Lung (tissue), 12 donors: ENCODE data around the gene SEZ6L. TPM values are rescaled to one million over a fixed set of nuclear protein-coding genes. Genes with fewer than 3 reads are reported as not detected.

Experiments
- ATAC-seq: fragments of 200-7000 bp; cut with Tn5 transposase; one replicate; pipeline ENCODE4 v1.9.1; 2020; ENCODE audit warnings: moderate number of reproducible peaks; ENCODE audit not compliant: insufficient read depth, low FRiP score
- DNase-seq, 3 donors: peaks; one replicate each; pipeline ENCODE4 v3.0.0-alpha.2; 2013 to 2017
- H3K27ac ChIP-seq, 2 donors: one replicate each; pipeline ENCODE4 v1.5.1; 2013; ENCODE audit warnings: mild to moderate bottlenecking in 2 of 2, moderate library complexity in 2 of 2, control low read depth in 1 of 2, inconsistent platforms in 1 of 2, low read depth in 1 of 2, low read length in 1 of 2
- H3K27me3 ChIP-seq, 3 donors: one replicate each; pipeline ENCODE4 v1.5.1; 2013; ENCODE audit warnings: low read length in 2 of 3; ENCODE audit not compliant: control insufficient read depth in 3 of 3, insufficient read depth in 3 of 3
- H3K36me3 ChIP-seq, 4 donors: one replicate each; pipeline ENCODE4 v1.5.1; 2013; ENCODE audit warnings: low read length in 4 of 4, mild to moderate bottlenecking in 1 of 4, moderate library complexity in 1 of 4; ENCODE audit not compliant: control insufficient read depth in 4 of 4, insufficient read depth in 4 of 4
- H3K4me1 ChIP-seq, 5 donors: one replicate each; pipeline ENCODE4 v1.5.1; 2013; ENCODE audit warnings: low read length in 5 of 5, mild to moderate bottlenecking in 2 of 5, moderate library complexity in 1 of 5; ENCODE audit not compliant: control insufficient read depth in 5 of 5, insufficient read depth in 5 of 5
- H3K4me3 ChIP-seq: one replicate; pipeline ENCODE4 v1.5.1; 2013; ENCODE audit warnings: mild to moderate bottlenecking, control low read depth, moderate library complexity
- H3K9ac ChIP-seq, 2 donors: one replicate each; pipeline ENCODE4 v1.5.1; 2013; ENCODE audit warnings: low read length in 2 of 2, control low read depth in 1 of 2; ENCODE audit not compliant: insufficient read depth in 1 of 2
- H3K9me3 ChIP-seq, 4 donors: one replicate each; pipeline ENCODE4 v1.5.1; 2013; ENCODE audit warnings: low read length in 3 of 4, mild to moderate bottlenecking in 1 of 4, moderate library complexity in 1 of 4; ENCODE audit not compliant: control insufficient read depth in 4 of 4, insufficient read depth in 3 of 4
- CTCF ChIP-seq: IDR thresholded peaks from 2 replicates; pipeline ENCODE4 v1.5.1; 2012; ENCODE audit warnings: mild to moderate bottlenecking; ENCODE audit errors: control extremely low read depth, extremely low read depth
- WGBS, 2 donors: extraction: QIAGEN DNeasy Blood & Tissue Kit; methylation state at CpG; one replicate each; pipeline ENCODE4 v1.1.7; 2013; 5-methylcytosine and 5-hydroxymethylcytosine counted together
- polyA plus RNA-seq, 2 donors: library from polyadenylated mRNA; stranded (reverse); fragments of 200-250 nt; gene quantifications; one replicate each; pipeline ENCODE4 v1.2.1, GENCODE V29; 2013
- total RNA-seq, 2 donors: library from RNA; depleted of rRNA in 1 of 2; stranded (reverse); fragments of >200 nt in 1 of 2; gene quantifications; one replicate each; pipeline ENCODE4 v1.2.1, GENCODE V29; 2014 to 2021
- donor health status: control.
- donor health status: control.
- donor health status: Bipolar disorder and iron deficiency.
- donor health status: healthy.
- donor health status: DM: yes; HTN: yes; CAD: no.

SEZ6L gene
- total and polyA plus RNA-seq, 4 donors: 0.02 to 0.46 (median 0.08) TPM

DNA sequence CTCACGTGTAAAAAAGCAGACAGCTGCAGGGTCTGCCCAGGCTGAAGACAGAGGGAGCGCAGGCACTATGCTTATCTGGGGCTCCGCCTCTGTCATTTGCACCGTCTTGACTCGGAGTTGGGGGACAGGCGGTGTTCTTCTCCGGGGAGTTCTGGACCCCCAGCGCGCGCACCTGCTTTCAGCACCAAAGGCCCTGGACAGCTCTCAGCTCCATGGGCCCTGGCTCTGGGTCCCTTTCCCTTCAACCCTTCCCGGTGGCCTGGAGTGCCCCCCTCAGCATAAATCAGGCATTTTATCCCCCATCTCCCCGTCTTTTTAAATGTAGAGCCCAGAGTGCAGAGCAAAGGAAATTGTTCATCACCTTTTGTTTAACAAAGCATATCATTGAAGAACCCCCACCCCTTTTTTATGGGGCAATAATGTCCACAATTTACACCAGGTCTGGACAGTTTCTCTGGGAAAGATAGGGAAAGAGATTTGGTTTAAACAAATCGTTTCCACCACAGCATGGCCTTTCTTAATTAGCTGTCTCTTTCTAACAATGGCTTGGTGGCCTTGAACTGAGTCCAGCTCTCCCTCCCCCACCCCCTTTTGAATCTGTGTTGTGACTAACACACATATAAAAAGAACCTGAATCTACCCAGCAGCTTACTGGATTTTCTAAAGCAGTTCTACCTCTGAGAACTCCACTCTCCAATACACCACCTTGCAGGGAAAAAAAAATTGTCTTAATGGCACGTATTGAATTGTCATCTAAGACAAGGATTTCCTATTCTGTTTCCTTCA lies 1.7 kb downstream of the SEZ6L start:
- DNase-seq (peak; percentile 40 to 47 (median 41)), ATAC-seq (no peak)
- WGBS, 2 donors: 9 to 10% methylated on average over 14 of the region's 14 CpGs
- no peak overlapping the region for H3K4me3 ChIP-seq
- H3K27me3 ChIP-seq: peaks cover 17 to 44% (median 20%) of the 10 kb centered on the region in 3 donors
- no peak overlapping the region for H3K27ac ChIP-seq
- no peak overlapping the region for H3K9ac ChIP-seq
- peaks cover 0 to 9% (median 0%) of the 10 kb centered on the region in 5 donors for H3K4me1 ChIP-seq
- no peaks in the 10 kb centered on the region for H3K36me3 ChIP-seq
- no peak for TF ChIP-seq CTCF
- peaks cover 0 to under 1% (median 0%) of the 10 kb centered on the region in 4 donors for H3K9me3 ChIP-seq

GRCh38 chr22:26172389-26172990 lies 3.2 kb downstream of the SEZ6L start:
- Histone ChIP-seq H3K27ac (no peak overlapping the region), H3K9ac (no peak overlapping the region), H3K27me3 (peaks cover 15 to 34% (median 18%) of the 10 kb centered on the region in 3 donors), H3K36me3 (no peaks in the 10 kb centered on the region), H3K9me3 (peaks cover 0 to 2% (median 0%) of the 10 kb centered on the region in 4 donors), H3K4me3 (no peak overlapping the region), H3K4me1 (peaks cover 0 to 9% (median 0%) of the 10 kb centered on the region in 5 donors)
- no peak for ATAC-seq
- DNase-seq: peak in 1 of 3 donors; percentile 11
- peak; percentile 16 for TF ChIP-seq CTCF
- 38 to 41% methylated on average over 5 of the region's 5 CpGs for WGBS, 2 donors

DNA sequence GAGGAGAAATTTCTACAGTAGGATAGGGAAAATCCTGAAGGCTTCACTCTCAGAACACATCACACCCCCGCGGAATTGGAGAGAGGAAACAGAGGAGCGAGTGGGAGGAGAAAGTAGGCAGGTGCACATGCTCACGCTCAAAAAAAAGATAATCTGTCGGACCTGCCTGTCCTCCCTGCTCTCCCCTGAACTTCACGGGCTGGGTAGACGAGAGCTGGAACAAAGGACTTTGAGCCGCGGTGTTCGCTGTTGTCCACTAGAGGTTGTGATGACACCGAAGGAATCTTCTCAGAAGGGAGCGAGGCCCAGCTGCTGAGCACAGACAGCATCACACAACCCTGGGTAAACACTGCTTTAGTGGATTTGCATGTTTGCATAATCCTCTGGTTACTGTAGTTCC lies 5.0 kb downstream of the SEZ6L start:
- DNase-seq (no peak), ATAC-seq (no peak)
- Histone ChIP-seq H3K27ac (no peak overlapping the region), H3K9ac (no peak overlapping the region), H3K4me3 (no peak overlapping the region), H3K4me1 (peaks cover 0 to 9% (median 0%) of the 10 kb centered on the region in 5 donors), H3K9me3 (peaks cover 0 to 2% (median 0%) of the 10 kb centered on the region in 4 donors), H3K27me3 (peaks cover 9 to 24% (median 18%) of the 10 kb centered on the region in 3 donors), H3K36me3 (no peaks in the 10 kb centered on the region)
- TF ChIP-seq CTCF: no peak
- 28 to 41% methylated on average over 12 of the region's 12 CpGs for WGBS, 2 donors
